H1 (cell line): ENCODE data around the gene METRNL. TPM values are rescaled to one million over a fixed set of nuclear protein-coding genes. Genes with fewer than 3 reads are reported as not detected.

Experiments used
- polyA plus RNA-seq, 7 experiments: library from polyadenylated mRNA; depleted of rRNA in 3 of 7; stranded (reverse) in 5 of 7; unstranded in 2 of 7; fragments of >200 nt in 5 of 7; fragments of 200-250 nt in 2 of 7; gene quantifications; 1 replicate in 5 of 7; 2 replicates in 1 of 7; 4 replicates in 1 of 7; pipeline versions ENCODE4 v1.2.1 to v1.2.3, GENCODE V29; 2011 to 2013; ENCODE audit warnings: missing spikeins in 2 of 7, mixed read lengths in 2 of 7
- total RNA-seq: library from RNA; stranded (reverse); fragmentation: NEBNext Ultra II Directional; extraction: Animal tissue kit (Norgen Biotek cat#: 25700); gene quantifications from 2 replicates; pipeline ENCODE4 v1.2.1, GENCODE V29; 2021
- TF ChIP-seq, protein P1 (sequence below): IDR thresholded peaks from 2 replicates; pipeline ENCODE4 v1.6.1; 2012; ENCODE audit warnings: low read length, inconsistent platforms

METRNL gene
- total and polyA plus RNA-seq, 2 of the 8 experiments (the other 6 are each of a cell fraction or from before 2014, with no cell fraction given): 13.9 to 14.2 TPM

DNA sequence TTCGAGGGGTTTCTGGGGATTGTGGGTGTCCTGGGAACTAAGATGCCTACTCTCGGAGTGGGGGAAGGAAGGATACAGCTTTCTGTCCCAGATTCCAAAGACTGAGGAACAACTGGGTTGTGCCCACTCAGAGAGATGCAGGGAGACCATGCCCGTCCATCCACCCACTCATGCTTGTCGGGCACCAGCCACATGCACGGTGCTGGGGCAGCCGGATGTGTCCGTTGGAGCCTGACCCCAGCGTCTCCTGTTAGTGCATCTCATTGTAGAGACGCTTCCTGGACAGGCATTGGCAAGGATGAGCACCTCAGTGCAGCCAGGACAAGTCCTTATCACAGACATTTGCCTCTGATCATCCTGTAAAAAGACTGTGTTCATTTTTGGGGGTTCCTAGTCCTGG lies 58.1 kb downstream of the METRNL start (continued):
- TF ChIP-seq, protein P1, sequence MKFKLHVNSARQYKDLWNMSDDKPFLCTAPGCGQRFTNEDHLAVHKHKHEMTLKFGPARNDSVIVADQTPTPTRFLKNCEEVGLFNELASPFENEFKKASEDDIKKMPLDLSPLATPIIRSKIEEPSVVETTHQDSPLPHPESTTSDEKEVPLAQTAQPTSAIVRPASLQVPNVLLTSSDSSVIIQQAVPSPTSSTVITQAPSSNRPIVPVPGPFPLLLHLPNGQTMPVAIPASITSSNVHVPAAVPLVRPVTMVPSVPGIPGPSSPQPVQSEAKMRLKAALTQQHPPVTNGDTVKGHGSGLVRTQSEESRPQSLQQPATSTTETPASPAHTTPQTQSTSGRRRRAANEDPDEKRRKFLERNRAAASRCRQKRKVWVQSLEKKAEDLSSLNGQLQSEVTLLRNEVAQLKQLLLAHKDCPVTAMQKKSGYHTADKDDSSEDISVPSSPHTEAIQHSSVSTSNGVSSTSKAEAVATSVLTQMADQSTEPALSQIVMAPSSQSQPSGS: no peak
